ENCODE results near the gene COX4I2.
"Not testable (repeated sequence)": the region's sequence is repeated elsewhere in the genome, so short reads cannot be mapped to it uniquely, and the experiment has no call there.

The COX4I2 gene
- 0 reads per million in 18 experiments for total RNA-seq

DNA sequence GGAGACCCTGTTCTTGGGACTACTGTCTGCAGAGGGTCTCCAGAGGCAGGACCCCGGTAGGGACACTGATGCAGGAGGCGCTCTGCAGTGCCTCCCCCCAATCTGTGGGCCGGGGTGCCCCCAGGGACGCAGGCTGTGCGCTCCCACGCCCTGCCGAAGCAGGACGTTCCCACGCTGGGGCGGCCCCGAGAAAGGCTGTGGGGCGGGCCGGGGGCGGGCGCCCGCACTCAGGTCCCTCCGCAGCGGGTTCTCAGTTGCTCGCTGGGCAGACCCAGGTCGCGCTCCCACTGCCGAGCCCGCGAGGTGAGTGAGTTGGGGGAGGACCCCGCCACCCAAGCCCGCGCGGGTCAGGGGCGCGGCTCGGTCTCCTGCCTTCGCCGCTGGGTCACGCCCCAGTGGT, at the start of gene COX4I2:
TSS of gene COX4I2 (plus strand) at position 253 of the 400 bp plus-strand sequence. CDS start 1,106 bp downstream, outside the sequence.
- DNase-seq = no peak

DNA sequence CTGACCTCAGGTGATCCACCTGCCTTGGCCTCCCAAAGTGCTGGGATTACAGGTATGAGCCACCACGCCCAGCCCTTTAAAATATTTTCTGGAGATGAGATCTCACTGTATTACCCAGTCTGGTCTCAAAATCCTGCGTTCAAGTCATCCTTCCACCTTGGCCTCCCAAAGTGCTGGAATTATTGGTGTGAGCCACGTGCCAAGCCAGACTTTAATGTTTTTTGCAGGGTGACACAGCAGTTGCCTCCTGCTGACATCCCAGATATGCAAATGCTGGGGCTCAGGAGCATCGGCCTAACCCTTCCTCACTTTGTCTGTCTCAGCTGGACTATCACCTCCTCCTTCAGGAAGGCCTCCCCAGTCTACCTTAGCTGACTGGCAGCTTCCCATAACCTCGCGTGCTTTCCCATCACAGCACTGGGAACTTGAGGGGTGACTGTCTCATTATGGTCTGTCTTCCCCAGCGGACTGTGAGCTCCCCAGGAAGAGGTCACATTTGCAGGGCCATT, 46.9 kb upstream of the COX4I2 start:
- no peak for DNase-seq

DNA sequence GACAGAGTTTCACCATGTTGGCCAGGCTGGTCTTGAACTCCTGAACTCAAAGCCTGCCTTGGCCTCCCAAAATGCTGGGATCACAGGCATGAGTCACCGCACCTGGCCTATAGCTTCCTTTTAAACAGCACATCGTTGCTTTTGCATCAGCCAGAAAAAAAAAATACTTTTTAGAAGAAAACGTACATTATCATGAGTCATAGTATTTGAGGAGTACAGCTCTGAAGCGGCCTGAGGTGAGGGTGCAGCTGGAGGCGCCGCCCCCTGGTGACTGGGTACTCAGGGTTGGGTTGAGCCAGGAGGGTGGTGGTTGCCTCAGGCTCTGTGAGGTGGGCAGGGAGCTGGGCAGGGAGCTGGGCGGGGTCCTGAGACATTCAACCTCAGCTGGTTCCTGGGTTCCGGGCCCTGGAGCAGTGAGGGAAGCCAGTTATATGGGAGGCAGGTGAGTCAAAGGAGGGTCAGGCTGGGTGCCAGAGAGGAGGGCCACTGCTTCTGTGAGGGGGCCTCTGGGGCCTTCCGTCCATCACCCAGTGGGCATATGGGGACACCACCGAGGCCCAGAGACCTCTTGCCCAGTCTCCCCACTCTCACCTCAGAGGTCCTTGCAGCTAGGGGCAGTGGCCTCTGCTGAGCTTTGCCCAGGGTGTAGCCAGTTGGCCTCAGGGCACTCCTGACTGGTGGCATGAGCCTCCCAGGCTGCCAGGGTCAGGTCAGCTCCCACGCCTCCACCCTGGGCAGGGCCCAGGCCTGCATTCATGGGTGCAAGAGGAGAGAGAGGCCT, 44.3 kb upstream of the COX4I2 start:
- no peak for DNase-seq

DNA sequence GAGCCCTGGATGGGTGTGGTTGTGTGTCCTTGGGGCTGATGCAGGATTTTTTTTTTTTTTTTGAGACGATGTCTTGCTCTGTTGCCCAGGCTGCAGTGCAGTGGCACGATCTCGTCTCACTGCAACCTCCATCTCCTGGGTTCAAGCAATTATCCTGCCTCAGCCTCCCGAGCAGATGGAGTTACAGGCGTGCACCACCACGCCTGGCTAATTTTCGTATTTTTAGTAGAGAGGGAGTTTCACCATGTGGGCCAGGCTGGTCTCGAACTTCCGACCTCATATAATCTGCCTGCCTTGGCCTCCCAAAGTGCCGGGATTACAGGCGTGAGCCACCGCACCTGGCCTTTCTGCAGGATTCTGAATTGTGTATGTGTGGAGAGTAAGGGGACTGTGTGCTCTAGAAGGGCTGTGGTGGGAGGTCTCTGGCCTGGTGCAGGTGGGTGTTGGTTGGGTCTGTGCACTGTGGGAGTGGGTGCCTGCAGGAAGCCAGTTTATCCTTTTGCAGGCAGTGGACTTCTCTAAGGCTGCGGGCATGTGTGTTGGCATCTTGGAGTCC, 43.6 kb upstream of the COX4I2 start:
- DNase-seq = no peak

DNA sequence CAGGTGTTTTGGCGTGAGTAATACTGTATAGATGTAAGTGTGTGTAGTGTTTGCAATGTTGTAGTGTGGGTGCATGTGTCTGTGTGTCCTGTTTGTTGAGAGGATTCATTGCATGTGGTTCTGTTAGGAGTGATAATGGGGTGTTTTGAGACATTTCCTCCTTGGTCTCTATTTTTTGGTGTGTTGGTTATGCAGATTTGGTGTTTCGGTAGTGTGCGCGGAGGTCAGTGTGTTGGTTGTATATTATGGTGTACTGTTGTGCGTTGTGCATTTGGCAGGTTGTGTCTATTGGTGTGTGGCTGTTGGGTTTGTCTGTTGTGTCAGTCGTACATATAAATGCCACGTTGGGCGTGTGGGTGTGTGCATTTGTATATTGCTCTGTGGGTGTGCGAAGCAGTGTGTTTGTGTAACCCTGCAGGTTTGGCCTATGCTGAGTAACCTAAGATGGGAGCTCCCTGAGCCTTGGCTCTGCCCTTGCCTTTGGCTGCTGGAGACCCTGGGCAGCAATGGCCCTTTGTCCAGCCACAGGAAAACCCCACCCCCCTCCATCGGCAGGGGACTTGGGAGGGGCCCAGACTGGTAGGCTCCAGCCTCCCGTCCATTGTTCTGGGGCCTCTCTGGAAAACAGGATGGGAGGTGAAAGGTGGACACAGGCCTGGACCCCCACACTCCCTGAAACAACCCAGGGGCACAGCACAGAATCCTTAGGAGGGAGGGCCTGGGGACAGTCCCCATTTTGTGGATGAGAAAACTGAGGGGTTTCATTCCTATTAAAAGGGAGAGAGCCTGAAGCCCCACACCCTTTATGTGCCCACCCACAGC, 42.9 kb upstream of the COX4I2 start:
- no peak for DNase-seq

DNA sequence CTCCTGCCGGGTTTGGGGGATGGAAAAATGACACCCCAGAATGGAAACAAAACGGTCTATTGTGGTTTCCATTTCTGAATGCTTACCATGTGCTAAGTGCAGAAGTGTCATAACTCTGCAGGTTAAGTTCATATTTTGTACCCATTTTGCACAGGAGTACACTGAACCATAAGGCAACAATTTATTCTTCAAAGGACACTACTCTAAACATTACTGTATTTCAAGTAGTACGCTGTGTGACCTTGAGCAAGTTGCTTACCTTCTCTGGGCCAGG, 42.4 kb upstream of the COX4I2 start:
- DNase-seq = no peak

DNA sequence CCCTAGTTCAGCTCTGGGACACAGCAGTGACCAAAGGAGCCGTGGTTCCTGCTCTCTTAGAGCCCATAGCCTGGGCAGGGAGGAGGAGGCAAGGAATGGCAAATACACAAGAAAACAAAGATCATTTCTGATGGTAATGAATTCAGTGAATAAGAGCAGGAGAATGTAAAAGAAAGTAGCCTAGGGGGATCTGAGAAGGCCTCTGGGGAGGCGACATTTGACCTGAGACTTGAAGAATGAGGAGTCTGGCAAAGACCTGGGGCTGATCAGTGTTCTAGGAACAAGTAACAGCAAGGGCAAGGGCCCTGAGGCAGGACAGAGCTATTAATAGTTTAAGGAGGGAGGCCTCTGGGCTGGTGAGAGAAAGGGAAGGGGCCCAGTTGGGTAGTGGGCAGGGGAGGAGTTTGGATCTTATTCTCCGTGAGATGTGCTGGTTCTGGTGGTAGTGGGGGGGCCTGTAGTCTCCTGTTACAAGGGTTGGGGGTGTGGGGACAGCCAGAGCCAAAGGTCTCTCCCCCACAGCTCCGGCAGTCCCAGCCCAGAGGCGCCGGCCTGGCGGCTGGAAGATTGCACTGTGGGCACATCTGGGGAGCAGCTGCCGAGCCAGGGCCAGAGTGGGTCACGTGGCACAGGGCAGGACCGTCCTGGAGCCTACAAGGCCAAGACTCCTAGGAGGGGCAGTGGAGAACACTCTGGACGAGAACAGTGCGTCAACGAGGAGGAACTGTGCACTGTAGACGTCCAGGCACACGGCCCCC, 41.9 kb upstream of the COX4I2 start:
- DNase-seq = no peak

DNA sequence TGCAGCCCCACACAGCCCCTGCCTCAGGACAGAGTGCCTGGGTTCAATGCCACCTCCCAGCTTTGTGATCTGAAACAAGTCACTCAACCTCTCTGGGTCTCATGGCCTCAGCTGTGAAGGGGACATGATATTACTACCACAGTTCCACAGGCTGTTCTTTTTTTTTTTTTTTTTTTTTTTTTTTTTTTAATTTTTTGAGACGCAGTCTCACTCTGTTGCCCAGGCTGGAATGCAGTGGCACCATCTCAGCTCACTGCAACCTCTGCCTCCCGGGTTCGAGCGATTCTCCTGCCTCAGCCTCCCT, 41.3 kb upstream of the COX4I2 start:
- not testable (repeated sequence) for DNase-seq

DNA sequence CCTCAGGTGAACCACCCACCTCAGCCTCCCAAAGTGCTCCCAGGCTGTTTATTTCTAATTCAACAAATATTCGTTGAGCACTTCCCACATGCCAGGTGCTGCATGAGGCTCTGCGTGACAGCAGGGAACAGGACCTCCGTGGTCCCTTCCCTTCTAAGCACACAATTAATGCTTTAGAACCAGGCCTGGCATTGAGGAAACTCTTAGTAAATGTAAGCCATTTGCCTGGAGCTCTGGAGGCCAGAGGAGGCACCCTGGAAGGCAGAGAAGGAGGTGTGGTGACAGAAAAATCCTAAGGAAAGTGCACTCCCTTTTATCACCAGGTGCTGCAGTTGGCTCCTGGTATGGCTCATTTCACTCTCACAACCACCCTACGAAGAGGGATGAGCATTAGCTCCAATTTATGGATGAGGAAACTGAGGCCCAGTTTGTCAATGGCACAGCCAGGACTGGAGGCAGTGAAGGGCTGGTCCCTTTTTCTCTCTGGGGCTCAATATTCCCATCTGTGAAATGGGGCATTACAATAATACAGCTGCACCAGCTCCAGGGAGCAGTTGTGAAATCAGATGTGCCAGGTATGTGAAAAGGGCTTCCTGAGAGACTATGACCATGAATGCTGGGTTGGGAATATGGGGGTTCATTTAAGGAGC, 40.8 kb upstream of the COX4I2 start:
- DNase-seq = no peak

DNA sequence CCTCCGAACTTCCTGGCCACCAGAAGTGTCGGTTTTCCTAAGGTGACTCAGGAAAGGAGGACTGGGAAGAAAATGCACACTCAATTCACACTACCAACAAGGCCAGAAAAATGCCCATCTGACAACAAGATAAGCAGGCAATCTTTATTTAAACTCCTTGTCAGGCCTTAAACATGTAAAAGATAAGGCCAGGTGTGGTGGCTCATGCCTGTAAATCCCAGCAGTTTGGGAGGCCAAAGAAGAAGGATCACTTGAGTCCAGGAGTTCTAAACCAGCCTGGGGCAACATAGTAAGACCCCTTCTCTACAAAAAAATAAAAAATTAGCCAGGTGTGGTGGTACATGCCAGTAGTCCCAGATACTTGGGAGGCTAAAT, 40.2 kb upstream of the COX4I2 start:
- DNase-seq = no peak

DNA sequence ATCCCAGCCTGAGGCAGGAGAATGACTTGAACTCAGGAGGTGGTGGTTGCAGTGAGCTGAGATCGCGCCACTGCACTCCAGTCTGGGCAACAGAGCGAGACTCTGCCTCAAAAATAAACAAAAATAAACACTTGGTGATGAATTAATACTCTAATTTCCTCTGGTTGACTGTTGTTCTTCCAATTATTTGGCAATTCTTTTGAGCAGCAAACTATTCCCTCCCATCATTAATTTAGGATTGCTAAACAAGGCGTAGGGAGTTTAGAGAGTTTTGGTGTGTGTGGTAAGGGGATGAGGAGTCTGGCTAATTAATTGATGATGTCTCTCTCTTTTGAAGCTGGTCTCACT, 35.3 kb upstream of the COX4I2 start:
- no peak for DNase-seq

DNA sequence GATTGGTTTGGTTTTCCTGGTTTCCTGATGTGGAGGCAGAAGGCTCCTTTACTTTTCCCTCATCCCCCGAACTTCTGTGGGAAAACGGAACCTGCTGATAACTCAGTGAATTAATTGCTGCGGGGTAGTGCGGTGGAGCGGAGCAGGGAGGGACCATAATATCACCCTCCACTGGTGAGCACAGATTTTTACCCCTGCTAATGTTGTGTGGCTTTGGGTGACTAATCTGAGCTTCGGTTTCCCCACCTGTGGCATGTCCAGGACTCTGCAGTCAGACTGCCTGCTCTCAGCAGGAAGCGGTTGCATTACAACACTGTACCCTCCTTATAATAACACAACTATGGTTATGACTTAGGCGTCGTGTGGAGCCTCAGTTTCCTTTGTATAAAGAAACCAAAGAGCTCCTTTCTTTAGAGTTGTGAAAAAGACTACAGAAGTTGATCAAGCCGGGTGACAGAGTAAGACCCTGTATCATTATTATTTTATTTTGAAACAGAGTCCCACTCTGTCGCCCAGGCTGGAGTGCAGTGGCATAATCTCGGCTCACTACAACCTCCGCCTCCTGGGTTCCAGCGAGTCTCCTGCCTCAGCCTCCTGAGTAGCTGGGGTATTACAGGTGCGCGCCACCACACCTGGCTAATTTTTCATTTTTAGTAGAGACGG, 34.8 kb upstream of the COX4I2 start:
- no peak for DNase-seq

DNA sequence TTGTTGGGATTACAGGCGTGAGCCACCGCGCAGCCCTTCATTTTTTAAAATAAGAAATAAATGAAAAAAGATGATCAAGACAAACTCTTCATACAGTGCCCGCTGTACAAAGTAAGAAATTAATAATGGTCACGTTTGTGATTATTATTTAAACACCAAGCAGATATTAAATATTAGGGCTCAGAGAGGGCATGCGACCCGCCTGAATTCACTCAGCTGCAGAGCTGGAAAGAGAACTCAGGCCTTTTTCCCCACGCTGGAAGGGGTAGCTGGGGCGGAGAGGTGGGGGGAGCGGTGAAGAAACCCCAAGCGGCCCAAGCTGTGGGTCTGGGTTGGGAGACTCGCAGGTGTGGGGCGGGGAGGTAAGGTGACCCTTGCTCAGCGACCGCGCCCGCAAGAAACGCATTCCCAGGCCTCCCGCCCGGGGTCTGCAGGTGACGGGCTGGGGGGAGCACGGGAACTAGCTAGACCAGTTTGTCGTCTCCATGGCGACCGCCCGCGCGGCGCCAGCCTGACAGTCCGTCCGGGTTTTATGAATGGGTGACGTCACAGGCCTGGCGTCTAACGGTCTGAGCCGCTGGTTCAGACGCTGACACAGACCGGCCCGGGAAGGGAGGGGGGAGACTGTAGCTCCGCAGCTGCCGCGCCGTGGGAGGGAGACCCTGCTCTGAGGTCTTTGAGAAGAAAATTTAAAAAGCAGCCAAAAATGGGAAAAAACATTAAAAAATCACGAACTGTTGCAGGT, 33.7 kb upstream of the COX4I2 start:
- DNase-seq = peak; percentile 67 to 79

DNA sequence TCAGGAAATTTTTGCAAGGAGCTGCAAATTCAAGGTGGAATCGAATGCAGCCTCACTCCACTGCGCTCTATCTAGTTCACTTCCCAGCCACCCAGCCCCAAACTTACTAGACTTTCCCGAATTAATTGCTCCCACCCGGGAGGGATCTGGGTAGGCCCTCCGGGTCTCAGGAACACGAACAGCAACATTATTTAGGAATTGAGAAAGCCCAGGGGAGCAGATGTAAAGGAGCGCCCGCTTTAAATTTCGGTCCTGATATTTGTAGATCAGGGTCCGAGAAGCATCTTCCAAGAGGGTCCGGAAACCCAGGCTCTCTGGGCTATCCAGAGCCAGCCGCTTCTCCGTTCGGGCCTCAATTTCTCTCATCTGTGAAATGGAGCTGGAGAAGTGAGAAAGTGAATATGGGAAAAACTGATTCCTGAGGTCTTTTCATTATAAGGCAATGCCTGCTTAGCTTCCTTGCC, 33.1 kb upstream of the COX4I2 start:
- DNase-seq = no peak

DNA sequence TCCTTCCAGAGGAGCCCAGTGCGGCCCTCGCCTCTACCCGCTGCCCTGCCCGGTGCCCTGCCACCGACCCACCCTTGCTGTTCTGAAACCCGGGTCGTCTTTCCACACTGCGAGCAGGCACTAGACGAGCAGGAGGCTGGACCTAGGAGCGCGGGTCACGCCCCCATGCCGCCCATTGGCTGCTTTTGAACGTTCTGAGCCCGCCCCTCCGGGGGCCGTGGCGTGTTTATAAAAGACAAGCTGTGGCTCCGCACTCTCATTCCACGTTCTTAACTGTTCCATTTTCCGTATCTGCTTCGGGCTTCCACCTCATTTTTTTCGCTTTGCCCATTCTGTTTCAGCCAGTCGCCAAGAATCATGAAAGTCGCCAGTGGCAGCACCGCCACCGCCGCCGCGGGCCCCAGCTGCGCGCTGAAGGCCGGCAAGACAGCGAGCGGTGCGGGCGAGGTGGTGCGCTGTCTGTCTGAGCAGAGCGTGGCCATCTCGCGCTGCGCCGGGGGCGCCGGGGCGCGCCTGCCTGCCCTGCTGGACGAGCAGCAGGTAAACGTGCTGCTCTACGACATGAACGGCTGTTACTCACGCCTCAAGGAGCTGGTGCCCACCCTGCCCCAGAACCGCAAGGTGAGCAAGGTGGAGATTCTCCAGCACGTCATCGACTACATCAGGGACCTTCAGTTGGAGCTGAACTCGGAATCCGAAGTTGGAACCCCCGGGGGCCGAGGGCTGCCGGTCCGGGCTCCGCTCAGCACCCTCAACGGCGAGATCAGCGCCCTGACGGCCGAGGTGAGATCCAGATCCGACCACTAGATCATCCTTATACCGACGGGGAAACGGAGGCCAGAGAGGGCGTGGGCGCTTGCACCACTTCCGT, 32.4 kb upstream of the COX4I2 start, which contains the start of gene ID1:
TSS of gene ID1 (plus strand) at position 259 of the 871 bp plus-strand sequence. CDS start at position 358, 99 bp downstream.
- DNase-seq = peak; percentile 91 to 93

DNA sequence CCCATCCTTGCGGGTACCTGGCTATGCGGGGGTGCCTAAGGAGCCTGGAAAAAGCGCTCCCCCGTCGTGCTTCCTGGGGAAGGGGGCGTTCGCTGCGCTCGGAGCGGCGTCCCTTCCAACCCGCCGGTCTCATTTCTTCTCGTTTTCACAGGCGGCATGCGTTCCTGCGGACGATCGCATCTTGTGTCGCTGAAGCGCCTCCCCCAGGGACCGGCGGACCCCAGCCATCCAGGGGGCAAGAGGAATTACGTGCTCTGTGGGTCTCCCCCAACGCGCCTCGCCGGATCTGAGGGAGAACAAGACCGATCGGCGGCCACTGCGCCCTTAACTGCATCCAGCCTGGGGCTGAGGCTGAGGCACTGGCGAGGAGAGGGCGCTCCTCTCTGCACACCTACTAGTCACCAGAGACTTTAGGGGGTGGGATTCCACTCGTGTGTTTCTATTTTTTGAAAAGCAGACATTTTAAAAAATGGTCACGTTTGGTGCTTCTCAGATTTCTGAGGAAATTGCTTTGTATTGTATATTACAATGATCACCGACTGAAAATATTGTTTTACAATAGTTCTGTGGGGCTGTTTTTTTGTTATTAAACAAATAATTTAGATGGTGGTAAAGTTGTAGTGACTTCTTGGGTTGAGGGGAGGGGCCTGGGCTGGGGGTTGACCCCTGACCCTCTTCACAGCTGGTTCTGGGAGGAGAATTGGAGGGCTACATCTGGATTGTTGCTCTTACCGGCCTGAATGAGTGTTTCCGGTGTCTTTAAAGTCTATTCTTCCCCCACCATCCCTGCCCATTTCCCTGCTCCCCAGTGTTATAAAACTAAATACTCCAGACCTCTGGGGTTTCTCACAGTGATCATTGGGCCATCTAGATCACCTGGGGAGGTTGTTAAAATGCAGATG, 31.6 kb upstream of the COX4I2 start:
- no peak for DNase-seq

DNA sequence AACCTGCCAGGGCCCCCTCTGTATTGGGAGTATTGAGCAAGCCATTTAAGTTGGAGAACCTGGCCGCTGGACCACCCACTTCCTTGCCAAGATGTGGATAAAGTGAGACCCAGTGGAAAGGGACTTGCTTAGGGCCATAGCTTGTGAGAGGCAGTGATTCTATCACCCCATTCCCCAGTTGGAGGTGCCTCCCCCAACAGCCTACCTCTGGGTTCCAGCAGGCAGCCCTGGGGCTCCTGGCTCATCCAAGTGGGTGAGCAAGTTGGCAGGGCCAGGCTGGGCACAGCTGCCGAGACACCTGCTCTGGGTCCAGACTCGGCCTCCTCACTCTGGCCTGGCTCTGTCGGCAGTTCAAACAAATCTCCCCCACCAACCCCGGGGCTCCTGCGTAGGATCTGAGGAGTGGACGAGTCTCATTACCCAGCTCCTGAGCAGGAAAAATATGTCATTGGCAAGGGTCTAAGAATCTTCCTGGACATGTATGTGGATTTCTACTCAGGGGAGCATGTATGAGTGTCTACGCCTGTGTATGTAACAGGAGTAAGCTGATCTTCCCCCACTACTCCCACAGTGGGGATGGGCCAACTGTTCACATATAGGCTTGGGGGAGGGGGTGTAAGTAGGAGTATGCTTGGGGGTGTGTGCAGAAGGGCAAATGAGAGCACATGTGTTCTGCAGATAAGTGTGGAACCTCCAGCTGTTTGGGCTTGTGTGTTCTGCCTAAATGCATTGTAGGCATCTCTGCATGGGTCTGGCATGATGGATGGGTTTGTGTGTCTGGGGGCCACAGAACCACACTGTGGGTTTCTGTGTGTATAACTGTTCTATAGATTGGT, 30.7 kb upstream of the COX4I2 start:
- DNase-seq = no peak

DNA sequence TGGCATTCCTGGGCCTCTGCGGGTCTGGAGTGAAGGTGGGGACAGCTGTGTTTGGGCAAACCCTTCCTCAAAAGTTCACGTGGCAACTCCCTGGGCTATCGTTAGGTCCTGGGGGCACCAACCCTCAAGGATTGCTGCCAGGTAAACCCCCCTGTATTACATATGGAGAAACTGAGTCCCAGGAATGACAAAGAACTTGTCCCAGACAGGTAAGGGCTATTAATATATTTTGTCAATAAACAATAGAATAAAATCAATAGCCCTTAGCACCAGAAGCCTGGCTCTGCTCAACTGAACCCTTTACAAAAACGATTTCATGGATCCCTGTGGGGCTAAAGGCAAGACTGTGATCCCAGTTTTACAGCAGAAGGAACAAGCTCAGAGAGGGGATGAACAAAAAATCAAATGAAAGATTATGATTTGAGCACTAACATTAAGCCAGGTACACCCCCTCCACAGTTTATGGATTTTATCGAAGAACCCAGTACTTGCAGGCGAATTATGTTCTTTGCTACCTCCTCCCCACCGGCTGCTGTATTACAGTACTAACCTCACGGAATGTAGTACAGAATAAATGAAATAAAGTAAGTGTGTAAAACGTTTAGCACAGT, 30.0 kb upstream of the COX4I2 start:
- no peak for DNase-seq
